Esophagus (tissue), 2 donors: ENCODE data around the gene ZSWIM3. TPM values are rescaled to one million over a fixed set of nuclear protein-coding genes. Genes with fewer than 3 reads are reported as not detected.

ENCODE experiments used
- H3K27ac ChIP-seq, 2 donors: one replicate each; pipeline ENCODE4 v1.5.1; 2013; ENCODE audit warnings: low read depth in 2 of 2, mild to moderate bottlenecking in 2 of 2, inconsistent platforms in 1 of 2, low read length in 1 of 2, moderate library complexity in 1 of 2
- H3K27me3 ChIP-seq, 2 donors: one replicate each; pipeline ENCODE4 v1.6.1; 2013; ENCODE audit warnings: low read length in 2 of 2, control low read depth in 1 of 2, mild to moderate bottlenecking in 1 of 2; ENCODE audit not compliant: insufficient read depth in 2 of 2, control insufficient read depth in 1 of 2
- H3K36me3 ChIP-seq, 2 donors: one replicate each; pipeline ENCODE4 v1.6.1; 2013; ENCODE audit warnings: low read length in 1 of 2; ENCODE audit not compliant: control insufficient read depth in 2 of 2, insufficient read depth in 2 of 2
- H3K4me1 ChIP-seq, 2 donors: one replicate each; pipeline ENCODE4 v1.6.1; 2013; ENCODE audit warnings: low read length in 1 of 2; ENCODE audit not compliant: control insufficient read depth in 2 of 2, insufficient read depth in 2 of 2
- H3K4me3 ChIP-seq, 2 donors: one replicate each; pipeline ENCODE4 v1.5.1; 2013; ENCODE audit warnings: low read length in 2 of 2, mild to moderate bottlenecking in 2 of 2, low read depth in 1 of 2, moderate library complexity in 1 of 2
- H3K9me3 ChIP-seq, 2 donors: one replicate each; pipeline ENCODE4 v1.6.1; 2013; ENCODE audit warnings: mild to moderate bottlenecking in 2 of 2, low read depth in 1 of 2, low read length in 1 of 2, moderate library complexity in 1 of 2; ENCODE audit not compliant: control insufficient read depth in 2 of 2, insufficient read depth in 1 of 2
- WGBS, 2 donors: extraction: QIAGEN DNeasy Blood & Tissue Kit; methylation state at CpG; one replicate each; pipeline ENCODE4 v1.1.7; 2013; 5-methylcytosine and 5-hydroxymethylcytosine counted together
- polyA plus RNA-seq, 2 donors: library from polyadenylated mRNA; stranded (reverse); fragments of 200-250 nt; gene quantifications; one replicate each; pipeline ENCODE4 v1.2.3, GENCODE V29; 2013
- donor health status: healthy with polysubstance abuse.
- donor health status: Bipolar disorder and iron deficiency.

The ZSWIM3 gene
- polyA plus RNA-seq, 2 donors = 1.1 to 1.5 TPM

- H3K4me3 ChIP-seq = no peak overlapping the region
- no peaks in the 10 kb centered on the region for H3K36me3 ChIP-seq
- no peak overlapping the region for H3K27ac ChIP-seq
- no peaks in the 10 kb centered on the region for H3K9me3 ChIP-seq
- no peaks in the 10 kb centered on the region for H3K4me1 ChIP-seq
- H3K27me3 ChIP-seq = no peaks in the 10 kb centered on the region
- 55 to 62% methylated on average over 9 of the region's 9 CpGs for WGBS, 2 donors
These were observed 68.5 kb downstream of the ZSWIM3 start for GRCh38 chr20:45925821-45926506.

GRCh38 chr20:45926731-45927070 lies 69.3 kb downstream of the ZSWIM3 start:
- no peaks in the 10 kb centered on the region for H3K36me3 ChIP-seq
- no peaks in the 10 kb centered on the region for H3K9me3 ChIP-seq
- H3K27ac ChIP-seq = no peak overlapping the region
- no peaks in the 10 kb centered on the region for H3K4me1 ChIP-seq
- H3K4me3 ChIP-seq = no peak overlapping the region
- WGBS, 2 donors = 70 to 75% methylated on average over 2 of the region's 2 CpGs
- no peaks in the 10 kb centered on the region for H3K27me3 ChIP-seq

GRCh38 chr20:45927071-45927878 lies 69.9 kb downstream of the ZSWIM3 start:
- no peaks in the 10 kb centered on the region for H3K9me3 ChIP-seq
- no peaks in the 10 kb centered on the region for H3K36me3 ChIP-seq
- H3K27ac ChIP-seq = no peak overlapping the region
- H3K4me3 ChIP-seq = no peak overlapping the region
- H3K4me1 ChIP-seq = no peaks in the 10 kb centered on the region
- WGBS, 2 donors = 71 to 77% methylated on average over 14 of the region's 14 CpGs
- no peaks in the 10 kb centered on the region for H3K27me3 ChIP-seq

Other genes with a start within 250 kb of the ZSWIM3 start
- gene WFDC10A, start 227.9 kb upstream of the ZSWIM3 start, polyA plus RNA-seq = not detected
- gene WFDC9, start 226.3 kb upstream of the ZSWIM3 start, polyA plus RNA-seq = not detected
- not detected for gene WFDC11, start 187.4 kb upstream of the ZSWIM3 start, polyA plus RNA-seq
- gene WFDC13, start 155.6 kb upstream of the ZSWIM3 start, polyA plus RNA-seq = not detected
- gene WFDC10B, start 152.6 kb upstream of the ZSWIM3 start, polyA plus RNA-seq = under 1 TPM; 0.07 to 0.18 TPM
- not detected for gene SPINT4, start 135.3 kb upstream of the ZSWIM3 start, polyA plus RNA-seq
- 1 to 10 TPM in 1 of 2 donors, under 1 TPM in 1; 0.51 to 2.4 TPM for gene WFDC3, start 65.7 kb upstream of the ZSWIM3 start, polyA plus RNA-seq
- gene DNTTIP1, start 65.7 kb upstream of the ZSWIM3 start, polyA plus RNA-seq = 10 to 100 TPM; 24.6 to 29.4 TPM
- 10 to 100 TPM; 53.1 to 83.4 TPM for gene UBE2C, start 45.0 kb upstream of the ZSWIM3 start, polyA plus RNA-seq
- 1 to 10 TPM in 1 of 2 donors, under 1 TPM in 1; 0.28 to 1.0 TPM for gene TNNC2, start 30.3 kb upstream of the ZSWIM3 start, polyA plus RNA-seq
- 10 to 100 TPM in 1 of 2 donors, 1 to 10 TPM in 1; 9.3 to 25.8 TPM for gene SNX21, start 23.8 kb upstream of the ZSWIM3 start, polyA plus RNA-seq
- 10 to 100 TPM; 24.8 to 26.6 TPM for gene ACOT8, start 222 bp upstream of the ZSWIM3 start, polyA plus RNA-seq
- gene ZSWIM1, start 23.6 kb downstream of the ZSWIM3 start, polyA plus RNA-seq = 1 to 10 TPM; 2.4 to 3.9 TPM
- gene SPATA25, start 30.0 kb downstream of the ZSWIM3 start, polyA plus RNA-seq = under 1 TPM; 0.76 to 0.96 TPM
- gene NEURL2, start 33.6 kb downstream of the ZSWIM3 start, polyA plus RNA-seq = 1 to 10 TPM; 1.4 to 2.5 TPM
- 10 to 100 TPM; 43.6 to 55.0 TPM for gene CTSA, start 33.7 kb downstream of the ZSWIM3 start, polyA plus RNA-seq
- gene PLTP, start 54.5 kb downstream of the ZSWIM3 start, polyA plus RNA-seq = 10 to 100 TPM; 27.0 to 27.2 TPM
- 10 to 100 TPM; 18.0 to 20.9 TPM for gene PCIF1, start 77.1 kb downstream of the ZSWIM3 start, polyA plus RNA-seq
- gene ZNF335, start 114.6 kb downstream of the ZSWIM3 start, polyA plus RNA-seq = 10 to 100 TPM; 10.7 to 18.0 TPM
- under 1 TPM; 0.12 to 0.32 TPM for gene MMP9, start 151.3 kb downstream of the ZSWIM3 start, polyA plus RNA-seq
- under 1 TPM; 0.25 to 0.77 TPM for gene SLC12A5, start 171.6 kb downstream of the ZSWIM3 start, polyA plus RNA-seq
- gene NCOA5, start 232.3 kb downstream of the ZSWIM3 start, polyA plus RNA-seq = 10 to 100 TPM in 1 of 2 donors, 1 to 10 TPM in 1; 8.6 to 10.7 TPM